Thoracic aorta (tissue), 2 donors: ENCODE data around the gene AAMDC. TPM values are rescaled to one million over a fixed set of nuclear protein-coding genes. Genes with fewer than 3 reads are reported as not detected.
"Not testable (repeated sequence)": the region's sequence is repeated elsewhere in the genome, so short reads cannot be mapped to it uniquely, and the experiment has no call there.

Experiments
- ATAC-seq: fragments of 150-250 bp; one replicate; pipeline ENCODE4 v1.8.0; 2017; ENCODE audit warnings: low read depth; ENCODE audit not compliant: insufficient number of reproducible peaks, low FRiP score
- DNase-seq: peaks from one replicate; pipeline ENCODE4 v3.0.0-alpha.2; 2020; ENCODE audit warnings: low spot score
- H3K27ac ChIP-seq, 2 donors: fragments of 200-600 bp; sonication (generic); 1 replicate in 1 of 2; 2 replicates in 1 of 2; pipeline ENCODE4 v1.5.1; 2016; ENCODE audit warnings: mild to moderate bottlenecking in 2 of 2, moderate library complexity in 2 of 2
- H3K27me3 ChIP-seq: fragments of 200-600 bp; sonication (generic); replicated peaks from 2 replicates; pipeline ENCODE4 v1.6.0; 2016; ENCODE audit warnings: mild to moderate bottlenecking; ENCODE audit not compliant: insufficient read depth
- H3K36me3 ChIP-seq: fragments of 200-600 bp; sonication (generic); one replicate; pipeline ENCODE4 v1.5.1; 2016
- H3K4me1 ChIP-seq, 2 donors: fragments of 200-600 bp; sonication (generic); 1 replicate in 1 of 2; 2 replicates in 1 of 2; pipeline versions ENCODE4 v1.5.1 to v1.6.0; 2016; ENCODE audit warnings: low read depth in 2 of 2, mild to moderate bottlenecking in 1 of 2; ENCODE audit not compliant: control insufficient read depth in 1 of 2
- H3K4me3 ChIP-seq: fragments of 200-600 bp; sonication (generic); 2 replicates; pipeline ENCODE4 v1.5.1; 2016; ENCODE audit warnings: mild to moderate bottlenecking
- H3K9me3 ChIP-seq: fragments of 200-600 bp; sonication (generic); 2 replicates; pipeline ENCODE4 v1.5.1; 2016
- total RNA-seq, 2 donors: library from RNA; depleted of rRNA; stranded (reverse); fragments of >200 nt; gene quantifications; one replicate each; pipeline versions ENCODE4 v1.1.0 to v1.2.3, GENCODE V29; 2016
- TF ChIP-seq, protein P1 (sequence below): fragments of 200-600 bp; sonication (generic); IDR thresholded peaks from one replicate; pipeline ENCODE4 v1.5.1; 2019; ENCODE audit warnings: antibody characterized with exemption

Gene AAMDC
- total RNA-seq, 2 donors from 2014 or later: 38.9 to 41.3 TPM

DNA sequence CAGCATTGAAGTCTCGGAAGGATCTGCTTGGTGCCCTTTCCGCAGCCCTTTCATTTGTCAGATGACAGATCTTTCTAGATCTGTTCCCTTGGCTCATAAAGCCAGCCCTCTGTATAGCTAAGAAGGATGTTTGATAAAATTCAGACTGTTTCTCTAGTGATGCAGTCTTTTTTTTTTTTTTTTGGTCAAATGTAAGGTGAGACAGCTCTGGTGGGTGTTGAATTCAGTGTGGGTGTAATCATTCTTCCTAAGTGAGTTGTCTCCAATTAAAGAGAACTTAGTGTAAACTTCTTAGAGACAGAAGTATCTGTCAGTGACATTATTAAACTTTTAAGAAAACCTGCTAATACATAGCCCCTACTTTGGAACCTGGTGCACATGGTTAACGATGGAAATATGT lies 53.3 kb downstream of the AAMDC start:
- TF ChIP-seq, protein P1, sequence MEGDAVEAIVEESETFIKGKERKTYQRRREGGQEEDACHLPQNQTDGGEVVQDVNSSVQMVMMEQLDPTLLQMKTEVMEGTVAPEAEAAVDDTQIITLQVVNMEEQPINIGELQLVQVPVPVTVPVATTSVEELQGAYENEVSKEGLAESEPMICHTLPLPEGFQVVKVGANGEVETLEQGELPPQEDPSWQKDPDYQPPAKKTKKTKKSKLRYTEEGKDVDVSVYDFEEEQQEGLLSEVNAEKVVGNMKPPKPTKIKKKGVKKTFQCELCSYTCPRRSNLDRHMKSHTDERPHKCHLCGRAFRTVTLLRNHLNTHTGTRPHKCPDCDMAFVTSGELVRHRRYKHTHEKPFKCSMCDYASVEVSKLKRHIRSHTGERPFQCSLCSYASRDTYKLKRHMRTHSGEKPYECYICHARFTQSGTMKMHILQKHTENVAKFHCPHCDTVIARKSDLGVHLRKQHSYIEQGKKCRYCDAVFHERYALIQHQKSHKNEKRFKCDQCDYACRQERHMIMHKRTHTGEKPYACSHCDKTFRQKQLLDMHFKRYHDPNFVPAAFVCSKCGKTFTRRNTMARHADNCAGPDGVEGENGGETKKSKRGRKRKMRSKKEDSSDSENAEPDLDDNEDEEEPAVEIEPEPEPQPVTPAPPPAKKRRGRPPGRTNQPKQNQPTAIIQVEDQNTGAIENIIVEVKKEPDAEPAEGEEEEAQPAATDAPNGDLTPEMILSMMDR: no peak
- Histone ChIP-seq H3K4me1 (peaks cover 0 to 11% of the 10 kb centered on the region in 2 donors), H3K9me3 (no peaks in the 10 kb centered on the region), H3K27ac (no peak overlapping the region), H3K36me3 (peaks cover 17% of the 10 kb centered on the region), H3K27me3 (no peaks in the 10 kb centered on the region), H3K4me3 (no peak overlapping the region)
- no peak for ATAC-seq
- DNase-seq: no peak

GRCh38 chr11:77876045-77876444 lies 55.1 kb downstream of the AAMDC start:
- DNase-seq (no peak), ATAC-seq (no peak)
- Histone ChIP-seq H3K27ac (no peak overlapping the region), H3K27me3 (no peaks in the 10 kb centered on the region), H3K4me1 (peaks cover 0 to 11% of the 10 kb centered on the region in 2 donors), H3K36me3 (peaks cover 12% of the 10 kb centered on the region), H3K9me3 (no peaks in the 10 kb centered on the region), H3K4me3 (no peak overlapping the region)
- TF ChIP-seq, protein P1: no peak

DNA sequence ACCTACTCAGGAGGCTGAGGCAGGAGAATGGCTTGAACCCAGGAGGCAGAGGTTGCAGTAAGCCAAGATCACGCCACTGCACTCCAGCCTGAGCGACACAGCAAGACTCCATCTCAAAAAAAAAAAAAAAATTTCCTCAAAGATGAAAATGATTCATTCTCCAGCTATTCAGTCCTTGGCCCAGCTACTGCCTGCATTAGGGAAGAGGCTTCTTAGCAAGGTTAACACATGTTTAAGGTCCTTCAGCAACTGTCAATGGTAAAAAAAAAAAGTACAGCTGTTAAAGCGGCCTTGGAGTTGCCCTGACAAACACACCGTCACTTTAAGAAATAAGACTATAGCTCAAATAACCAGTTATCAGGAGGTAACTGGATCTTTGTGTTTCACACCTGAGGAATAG lies 57.3 kb downstream of the AAMDC start:
- not testable (repeated sequence) for DNase-seq, H3K4me3 ChIP-seq, H3K36me3 ChIP-seq, H3K27me3 ChIP-seq, H3K9me3 ChIP-seq
- ATAC-seq: peak; percentile 32
- peaks cover 0 to 11% of the 10 kb centered on the region in 2 donors for H3K4me1 ChIP-seq
- peak overlapping the region in 1 of 2 donors; percentile 22 for H3K27ac ChIP-seq

DNA sequence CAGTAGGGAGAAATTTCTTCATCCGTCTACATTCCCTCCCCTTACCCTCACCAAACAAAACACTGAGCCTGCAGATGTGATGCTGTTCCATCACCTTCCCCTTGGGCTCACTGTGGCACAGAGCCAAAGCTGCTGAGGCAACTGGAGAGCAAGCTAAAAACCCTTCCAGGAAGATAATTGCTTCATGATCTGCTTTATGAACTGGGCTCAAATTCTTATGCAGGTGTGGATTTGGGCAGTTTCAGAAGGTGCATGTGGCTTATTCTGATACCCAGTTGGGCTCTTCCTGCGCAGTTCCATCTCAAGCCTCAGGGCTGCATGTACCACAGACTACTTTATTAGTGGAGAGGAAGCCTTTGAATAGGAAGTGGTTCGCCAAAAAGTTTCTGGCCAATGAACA lies 58.3 kb downstream of the AAMDC start:
- Histone ChIP-seq H3K4me3 (no peak overlapping the region), H3K36me3 (peaks cover 13% of the 10 kb centered on the region), H3K27ac (no peak overlapping the region), H3K9me3 (no peaks in the 10 kb centered on the region), H3K4me1 (peaks cover 0 to 11% of the 10 kb centered on the region in 2 donors), H3K27me3 (no peaks in the 10 kb centered on the region)
- TF ChIP-seq, protein P1: no peak
- ATAC-seq (no peak), DNase-seq (no peak)

DNA sequence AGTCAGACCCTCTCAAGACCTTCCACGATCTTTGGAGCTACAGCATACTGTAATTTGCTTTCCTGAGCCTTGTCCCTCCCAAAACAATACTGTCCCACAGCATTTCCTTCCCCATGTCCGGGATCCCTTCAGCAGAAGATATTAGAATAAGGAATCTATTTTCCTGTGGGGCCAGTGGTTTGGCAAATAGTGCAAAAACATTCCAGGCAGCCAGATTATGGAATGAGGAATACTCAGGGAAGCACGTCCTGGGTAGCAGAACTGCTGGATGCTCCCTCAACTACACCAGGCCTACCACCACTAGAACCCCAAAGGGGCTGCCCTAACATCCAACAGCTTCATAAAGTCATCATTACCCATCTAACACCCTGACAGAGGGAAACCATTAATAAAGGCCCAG lies 61.5 kb downstream of the AAMDC start:
- ATAC-seq: no peak
- Histone ChIP-seq H3K27ac (no peak overlapping the region), H3K27me3 (no peaks in the 10 kb centered on the region), H3K4me3 (no peak overlapping the region), H3K4me1 (peaks cover 0 to 11% of the 10 kb centered on the region in 2 donors), H3K36me3 (peaks cover 16% of the 10 kb centered on the region), H3K9me3 (no peaks in the 10 kb centered on the region)
- TF ChIP-seq, protein P1: no peak
- DNase-seq: no peak

DNA sequence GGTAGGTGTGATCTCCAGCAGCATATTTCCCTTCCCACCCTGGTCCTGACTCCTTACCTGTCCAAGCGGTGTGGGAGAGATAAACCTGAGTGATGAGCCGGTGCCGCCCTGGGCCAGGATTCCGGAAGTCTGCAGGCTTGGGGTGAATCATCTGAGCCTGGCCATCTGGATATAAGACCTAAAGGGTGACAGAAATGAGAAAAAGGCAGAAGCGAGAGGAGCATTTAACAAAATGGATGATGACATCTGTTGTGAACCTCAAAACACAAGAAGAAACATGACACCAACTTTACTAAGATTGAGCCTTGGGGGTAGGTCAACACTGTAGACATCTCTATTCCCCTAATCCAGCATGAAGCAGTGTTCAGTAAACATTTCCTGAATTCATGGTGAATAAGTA lies 62.8 kb downstream of the AAMDC start:
- no peak for DNase-seq
- no peaks in the 10 kb centered on the region for H3K27me3 ChIP-seq
- TF ChIP-seq, protein P1: no peak
- H3K4me3 ChIP-seq: no peak overlapping the region
- H3K27ac ChIP-seq: no peak overlapping the region
- ATAC-seq: no peak
- H3K9me3 ChIP-seq: no peaks in the 10 kb centered on the region
- H3K4me1 ChIP-seq: peaks cover 0 to 4% of the 10 kb centered on the region in 2 donors
- H3K36me3 ChIP-seq: peaks cover 16% of the 10 kb centered on the region
